Islet of Langerhans (tissue), 1 donor: ENCODE measurements around the gene HNRNPD.
A peak's percentile ranks its signal among the peaks of the same experiment; 100 is the strongest.
"Not testable (repeated sequence)": the region's sequence is repeated elsewhere in the genome, so short reads cannot be mapped to it uniquely, and the experiment has no call there.

Experiments
- FAIRE-seq: peaks from one replicate; lab custom pipeline; 2011; peaks lifted over from hg19 to GRCh38; lab: Jason Lieb, UNC

HNRNPD gene

GRCh38 chr4:82372517-82373485, 990 bp downstream of the HNRNPD start:
- FAIRE-seq, result no peak

- peak; percentile 41 for FAIRE-seq
Measured at GRCh38 chr4:82371497-82371896, 2.3 kb downstream of the HNRNPD start.

GRCh38 chr4:82367438-82368097, 6.2 kb downstream of the HNRNPD start:
- no peak for FAIRE-seq

- not testable (repeated sequence) for FAIRE-seq
Measured at GRCh38 chr4:82366431-82366830, 7.4 kb downstream of the HNRNPD start.

- no peak for FAIRE-seq
Measured at GRCh38 chr4:82363896-82364487, 9.8 kb downstream of the HNRNPD start.

GRCh38 chr4:82362565-82362964, 11.2 kb downstream of the HNRNPD start:
- no peak for FAIRE-seq

- peak; percentile 13 for FAIRE-seq
Measured at GRCh38 chr4:82360298-82361177, 13.3 kb downstream of the HNRNPD start.

- FAIRE-seq, result peak; percentile 76
Measured at GRCh38 chr4:82358847-82359246, 14.9 kb downstream of the HNRNPD start.

GRCh38 chr4:82357640-82358039, 16.2 kb downstream of the HNRNPD start:
- FAIRE-seq, result no peak

GRCh38 chr4:82354788-82355187, 19.0 kb downstream of the HNRNPD start:
- no peak for FAIRE-seq

- FAIRE-seq, result no peak
Measured at GRCh38 chr4:82352825-82353366, 20.9 kb downstream of the HNRNPD start.

- no peak for FAIRE-seq
Measured at GRCh38 chr4:82352118-82352824, 21.5 kb downstream of the HNRNPD start.

- no peak for FAIRE-seq
Measured at GRCh38 chr4:82346126-82346525, 27.7 kb downstream of the HNRNPD start.

- FAIRE-seq, result no peak
Measured at GRCh38 chr4:82335043-82335442, 38.7 kb downstream of the HNRNPD start.

GRCh38 chr4:82333641-82334040, 40.1 kb downstream of the HNRNPD start:
- not testable (repeated sequence) for FAIRE-seq

GRCh38 chr4:82331814-82332213, 42.0 kb downstream of the HNRNPD start:
- FAIRE-seq, result no peak

- FAIRE-seq, result no peak
Measured at GRCh38 chr4:82320351-82320750, 53.4 kb downstream of the HNRNPD start.

GRCh38 chr4:82303063-82303462, 70.7 kb downstream of the HNRNPD start:
- not testable (repeated sequence) for FAIRE-seq
